ENCODE results near the gene WWC2.
"Not testable (repeated sequence)": the region's sequence is repeated elsewhere in the genome, so short reads cannot be mapped to it uniquely, and the experiment has no call there.

WWC2 gene

DNA sequence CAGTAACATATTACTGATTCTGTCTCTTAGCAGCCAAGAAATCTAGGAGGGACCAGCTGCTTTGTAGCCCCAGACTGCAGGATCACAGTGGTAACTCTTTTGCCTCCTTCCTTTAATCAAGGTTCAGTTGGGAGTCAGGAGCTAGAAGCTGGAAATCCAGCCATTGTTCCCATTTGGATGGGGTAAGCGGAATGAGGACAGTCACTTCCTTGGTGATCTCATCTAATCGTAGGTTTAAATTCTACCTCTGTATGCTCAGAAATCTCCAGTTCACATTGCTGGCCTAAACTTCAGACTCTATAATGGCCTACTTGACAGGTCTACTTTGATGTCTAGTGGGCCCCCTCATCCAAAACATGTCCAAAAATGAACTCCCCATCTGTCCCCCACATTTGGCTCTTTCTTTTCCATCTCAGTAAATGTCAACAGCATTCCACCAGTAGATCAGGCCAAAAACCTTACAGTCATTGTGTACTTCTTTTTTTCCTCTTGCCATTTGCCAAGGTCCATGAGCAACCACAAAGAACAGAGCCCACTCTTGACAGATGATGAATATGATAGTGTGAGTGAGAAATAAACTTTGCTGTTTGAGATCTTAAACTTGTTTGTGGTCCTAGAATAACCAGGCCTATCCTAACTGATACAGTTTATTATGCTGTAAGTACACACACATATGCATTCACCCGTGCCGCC, 40.1 kb downstream of the WWC2 start:
- Histone ChIP-seq H3K9me3 (ENCODE audit: low read length) (no peaks in the 10 kb centered on the region), H3K36me3 (ENCODE audit: insufficient read depth, low read length) (no peaks in the 10 kb centered on the region), H3K4me1 (ENCODE audit: insufficient read depth, low read length) (peaks cover 12% of the 10 kb centered on the region), H3K27me3 (ENCODE audit: insufficient read depth, low read length) (no peaks in the 10 kb centered on the region), H2AFZ (ENCODE audit: low read depth, low read length) (no peak overlapping the region), H3K4me3 (ENCODE audit: low read length) (no peak overlapping the region)

DNA sequence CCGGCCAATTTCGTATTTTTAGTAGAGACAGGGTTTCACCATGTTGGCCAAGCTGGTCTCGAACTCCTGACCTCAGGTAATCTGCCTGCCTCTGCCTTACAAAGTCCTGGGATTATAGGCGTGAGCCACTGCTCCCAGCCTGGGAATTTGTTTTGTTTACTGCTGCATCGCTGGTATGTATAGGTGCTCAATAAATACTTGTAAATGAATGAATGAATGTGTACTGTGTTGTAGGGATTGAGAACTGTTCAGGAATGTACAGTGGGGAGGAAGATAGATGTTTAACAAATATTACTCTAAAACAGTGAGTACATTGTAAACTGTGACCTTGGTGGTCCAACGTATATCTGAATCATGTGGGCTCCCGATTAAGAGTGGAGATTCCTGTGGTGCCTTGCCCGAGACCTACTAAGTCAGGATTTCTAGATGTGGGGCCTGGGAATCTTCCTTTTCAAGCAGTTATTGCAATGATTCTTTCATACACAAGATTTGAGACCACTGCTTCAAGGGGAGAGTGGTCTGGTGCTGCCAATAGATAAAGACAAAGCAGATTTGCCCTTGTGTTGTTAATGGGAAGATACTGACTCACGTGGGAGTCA, 41.0 kb downstream of the WWC2 start:
- peaks cover 21% of the 10 kb centered on the region for H3K4me1 ChIP-seq (ENCODE audit: insufficient read depth, low read length)
- no peak overlapping the region for H2AFZ ChIP-seq (ENCODE audit: low read depth, low read length)
- H3K36me3 ChIP-seq (ENCODE audit: insufficient read depth, low read length): no peaks in the 10 kb centered on the region
- no peaks in the 10 kb centered on the region for H3K9me3 ChIP-seq (ENCODE audit: low read length)
- H3K4me3 ChIP-seq (ENCODE audit: low read length): no peak overlapping the region
- no peaks in the 10 kb centered on the region for H3K27me3 ChIP-seq (ENCODE audit: insufficient read depth, low read length)

DNA sequence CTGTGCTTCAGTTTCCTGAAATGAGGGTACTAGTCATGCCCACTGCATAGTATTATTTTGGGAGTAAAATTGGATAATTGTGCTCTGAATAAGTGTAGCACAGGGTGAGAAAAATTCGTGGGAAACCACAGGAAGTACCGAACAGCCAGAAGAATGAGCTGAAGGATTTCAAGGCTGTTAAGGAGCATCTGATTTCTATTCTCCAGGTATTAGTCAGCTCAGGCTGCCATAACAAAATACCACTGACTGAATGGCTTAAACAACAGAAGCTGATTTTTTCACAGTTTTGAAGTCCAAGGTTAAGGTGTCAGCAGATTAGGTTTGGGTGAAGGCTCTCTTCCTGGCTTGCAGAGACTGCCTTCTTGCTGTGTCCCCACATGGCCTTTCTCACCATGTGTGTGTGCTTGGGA, 41.9 kb downstream of the WWC2 start:
- Histone ChIP-seq H3K27me3 (ENCODE audit: insufficient read depth, low read length) (no peaks in the 10 kb centered on the region), H3K36me3 (ENCODE audit: insufficient read depth, low read length) (no peaks in the 10 kb centered on the region), H3K4me3 (ENCODE audit: low read length) (no peak overlapping the region), H2AFZ (ENCODE audit: low read depth, low read length) (no peak overlapping the region), H3K9me3 (ENCODE audit: low read length) (no peaks in the 10 kb centered on the region), H3K4me1 (ENCODE audit: insufficient read depth, low read length) (peaks cover 27% of the 10 kb centered on the region)

DNA sequence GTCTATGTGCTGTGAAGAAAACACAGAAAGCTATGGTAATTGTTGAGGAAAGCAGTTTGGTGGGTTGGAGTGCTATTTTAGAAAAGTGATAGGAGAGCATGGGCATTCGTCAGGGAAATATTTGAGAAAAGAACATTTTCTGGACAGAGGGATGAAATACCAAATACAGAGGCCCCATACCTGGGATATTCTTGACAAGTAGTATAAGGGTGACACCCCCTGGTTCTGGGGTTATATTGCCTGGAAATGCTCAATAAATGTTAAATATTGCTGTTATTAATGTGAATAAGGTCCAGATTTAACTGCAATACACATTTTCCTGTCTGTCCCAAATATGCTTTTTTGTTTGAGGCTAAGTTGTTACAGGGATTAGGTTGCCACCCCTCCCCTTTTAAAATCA, 42.9 kb downstream of the WWC2 start:
- Histone ChIP-seq H3K36me3 (ENCODE audit: insufficient read depth, low read length) (no peaks in the 10 kb centered on the region), H3K9me3 (ENCODE audit: low read length) (no peaks in the 10 kb centered on the region), H3K27me3 (ENCODE audit: insufficient read depth, low read length) (no peaks in the 10 kb centered on the region)

DNA sequence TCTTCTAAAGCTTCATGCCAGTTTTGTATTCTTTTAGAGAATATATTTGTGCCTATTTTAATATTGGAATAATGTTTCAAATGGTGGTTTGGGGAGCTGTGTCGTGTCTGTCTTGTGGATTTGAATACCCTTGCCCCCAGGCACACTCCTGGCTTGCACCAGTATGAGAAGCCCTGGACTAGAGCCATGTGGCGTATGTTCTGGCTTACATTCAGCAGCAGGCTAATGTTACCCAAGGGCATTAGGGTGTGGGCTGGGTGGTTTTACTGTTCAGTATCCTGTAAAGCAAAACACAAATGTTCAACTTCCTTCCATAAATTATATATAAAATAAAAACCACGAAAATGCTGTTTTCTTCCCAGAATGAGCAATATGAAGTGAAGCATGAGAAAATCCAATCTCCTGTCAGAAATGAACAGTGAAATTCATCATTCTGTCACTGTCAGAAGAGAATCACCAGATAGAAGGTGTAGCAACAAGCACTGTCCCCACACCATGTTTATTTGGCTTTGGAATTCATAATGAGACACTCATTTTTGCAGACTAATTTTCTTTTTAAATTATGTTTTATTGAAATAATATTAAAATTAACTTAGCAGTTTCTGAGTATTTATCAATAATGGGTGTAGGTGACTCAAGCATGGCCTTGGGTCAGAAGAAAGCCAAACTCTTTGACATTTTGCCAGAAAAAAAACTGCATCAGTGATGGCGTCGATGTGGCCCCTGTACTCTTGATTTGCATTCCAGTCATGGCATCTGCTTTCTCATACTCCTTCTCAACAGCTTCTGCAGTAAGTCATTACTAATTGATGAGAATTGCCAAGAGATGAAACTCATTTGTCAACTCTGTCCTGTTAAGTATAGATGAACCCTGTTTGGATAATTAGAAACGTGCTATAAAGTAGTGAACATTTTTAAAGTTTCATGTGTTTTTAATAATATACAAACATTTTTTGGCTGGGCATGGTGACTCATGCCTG, 43.8 kb downstream of the WWC2 start:
- Histone ChIP-seq H3K9me3 (ENCODE audit: low read length) (no peaks in the 10 kb centered on the region), H3K4me1 (ENCODE audit: insufficient read depth, low read length) (peaks cover 30% of the 10 kb centered on the region), H3K27me3 (ENCODE audit: insufficient read depth, low read length) (no peaks in the 10 kb centered on the region), H3K4me3 (ENCODE audit: low read length) (no peak overlapping the region), H3K36me3 (ENCODE audit: insufficient read depth, low read length) (no peaks in the 10 kb centered on the region), H2AFZ (ENCODE audit: low read depth, low read length) (no peak overlapping the region)

More for the DNA sequence above, 42.9 kb downstream of the WWC2 start:
- no peak overlapping the region for H3K4me3 ChIP-seq (ENCODE audit: low read length)
- no peak overlapping the region for H2AFZ ChIP-seq (ENCODE audit: low read depth, low read length)
- H3K4me1 ChIP-seq (ENCODE audit: insufficient read depth, low read length): peaks cover 27% of the 10 kb centered on the region

DNA sequence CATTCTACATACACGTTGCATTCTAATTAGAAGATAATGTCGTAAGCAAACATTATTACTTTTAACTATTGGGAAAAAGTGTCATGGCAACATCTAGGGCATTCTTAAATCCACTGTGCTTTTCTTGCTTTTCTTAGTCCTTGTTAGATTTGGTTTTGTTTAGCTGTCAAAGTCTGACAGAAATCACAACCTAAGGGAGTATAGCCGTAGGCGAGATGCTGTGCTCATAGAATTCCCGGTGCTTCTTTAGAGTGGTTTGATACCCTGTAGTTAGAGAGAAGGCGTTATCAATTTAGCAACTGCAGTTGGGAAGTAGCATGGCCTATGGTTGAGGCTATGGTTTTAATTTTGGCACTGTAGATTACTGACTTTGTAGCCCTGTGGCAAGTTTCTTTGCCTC, 45.7 kb downstream of the WWC2 start:
- H3K36me3 ChIP-seq (ENCODE audit: insufficient read depth, low read length): no peaks in the 10 kb centered on the region
- no peaks in the 10 kb centered on the region for H3K27me3 ChIP-seq (ENCODE audit: insufficient read depth, low read length)
- no peaks in the 10 kb centered on the region for H3K9me3 ChIP-seq (ENCODE audit: low read length)
- H2AFZ ChIP-seq (ENCODE audit: low read depth, low read length): no peak overlapping the region
- no peak overlapping the region for H3K4me3 ChIP-seq (ENCODE audit: low read length)
- H3K4me1 ChIP-seq (ENCODE audit: insufficient read depth, low read length): peaks cover 30% of the 10 kb centered on the region

DNA sequence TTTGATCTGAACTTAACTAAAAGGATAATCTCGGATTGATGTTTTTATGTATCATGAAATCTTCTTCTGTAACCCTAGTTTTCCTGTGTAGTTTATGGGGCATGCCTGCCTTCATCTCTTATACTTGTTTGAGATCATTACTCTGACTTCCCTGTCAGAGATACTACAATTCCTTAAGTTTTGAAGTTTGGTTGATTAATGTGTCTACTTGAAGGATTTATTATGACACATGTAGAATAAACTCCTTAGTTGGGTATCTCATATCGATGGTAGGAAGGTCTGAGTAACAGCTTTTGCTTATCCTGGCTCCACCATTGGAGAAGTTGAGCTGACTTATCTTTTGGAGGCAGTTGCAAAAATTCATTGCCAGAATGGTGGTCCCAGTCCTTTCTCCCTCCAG, 46.7 kb downstream of the WWC2 start:
- Histone ChIP-seq H3K36me3 (ENCODE audit: insufficient read depth, low read length) (no peaks in the 10 kb centered on the region), H3K27me3 (ENCODE audit: insufficient read depth, low read length) (no peaks in the 10 kb centered on the region), H3K4me3 (ENCODE audit: low read length) (no peak overlapping the region), H2AFZ (ENCODE audit: low read depth, low read length) (no peak overlapping the region), H3K9me3 (ENCODE audit: low read length) (no peaks in the 10 kb centered on the region), H3K4me1 (ENCODE audit: insufficient read depth, low read length) (peaks cover 30% of the 10 kb centered on the region)

DNA sequence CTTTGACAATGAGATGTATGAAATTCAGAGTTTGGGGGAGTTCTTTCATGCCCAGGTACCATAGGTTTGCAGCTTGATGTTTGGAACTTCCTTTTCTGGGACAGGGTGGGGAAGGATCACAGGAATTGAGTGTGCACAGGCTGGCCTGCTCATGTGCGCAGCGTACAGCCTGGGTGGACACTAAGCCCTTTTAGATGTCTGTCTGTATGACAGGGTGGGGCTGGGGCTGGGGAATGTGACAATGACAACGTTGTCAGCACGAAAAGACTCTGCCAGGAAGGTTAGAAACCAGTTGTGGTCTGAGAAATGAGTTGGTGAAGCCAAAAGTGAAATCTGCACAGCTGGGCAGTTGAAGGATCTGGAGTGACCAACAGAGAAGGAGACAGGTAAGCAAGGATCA, 47.4 kb downstream of the WWC2 start:
- Histone ChIP-seq H2AFZ (ENCODE audit: low read depth, low read length) (no peak overlapping the region), H3K4me1 (ENCODE audit: insufficient read depth, low read length) (peaks cover 30% of the 10 kb centered on the region), H3K27me3 (ENCODE audit: insufficient read depth, low read length) (no peaks in the 10 kb centered on the region), H3K9me3 (ENCODE audit: low read length) (no peaks in the 10 kb centered on the region), H3K4me3 (ENCODE audit: low read length) (no peak overlapping the region), H3K36me3 (ENCODE audit: insufficient read depth, low read length) (no peaks in the 10 kb centered on the region)

DNA sequence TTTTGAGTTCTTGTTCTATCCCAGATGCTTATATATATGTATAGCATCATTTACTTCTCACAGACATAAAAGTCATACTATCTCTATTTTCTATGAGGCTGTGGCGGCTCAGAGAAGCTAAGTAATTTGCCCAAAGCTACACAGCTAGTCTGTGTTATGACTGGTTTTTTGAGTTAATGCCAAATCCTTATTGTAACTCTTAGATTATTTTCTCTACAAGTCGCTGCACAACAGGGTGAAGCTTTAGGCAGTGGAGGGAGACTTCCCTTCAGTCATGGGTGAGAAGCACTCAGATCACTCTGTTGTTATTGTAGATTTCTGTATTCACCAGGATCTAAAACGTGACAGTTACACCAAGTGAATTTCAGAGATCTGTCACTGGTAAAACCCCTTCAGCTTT, 48.1 kb downstream of the WWC2 start:
- Histone ChIP-seq H3K27me3 (ENCODE audit: insufficient read depth, low read length) (no peaks in the 10 kb centered on the region), H3K9me3 (ENCODE audit: low read length) (no peaks in the 10 kb centered on the region), H3K4me3 (ENCODE audit: low read length) (no peak overlapping the region), H3K4me1 (ENCODE audit: insufficient read depth, low read length) (peaks cover 30% of the 10 kb centered on the region), H2AFZ (ENCODE audit: low read depth, low read length) (no peak overlapping the region), H3K36me3 (ENCODE audit: insufficient read depth, low read length) (no peaks in the 10 kb centered on the region)

DNA sequence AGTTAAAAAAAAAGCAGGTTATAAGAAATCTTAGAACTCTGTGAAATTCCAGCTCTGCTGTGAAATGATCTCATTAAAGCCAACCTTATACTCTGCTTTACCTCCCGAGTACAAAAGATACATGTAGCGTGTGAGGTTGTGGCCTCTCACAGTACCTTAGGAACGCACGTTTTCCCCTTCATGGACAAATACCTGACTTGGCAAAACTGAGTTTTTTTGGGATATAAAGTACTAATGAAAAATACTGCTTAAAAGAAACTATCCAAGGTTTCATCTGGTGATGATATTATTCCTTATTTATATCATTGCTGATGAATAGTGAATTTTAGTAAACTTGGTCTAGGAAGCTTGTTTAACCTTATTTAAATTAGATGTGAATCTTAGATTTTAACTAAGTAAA, 48.9 kb downstream of the WWC2 start:
- Histone ChIP-seq H3K27me3 (ENCODE audit: insufficient read depth, low read length) (no peaks in the 10 kb centered on the region), H3K36me3 (ENCODE audit: insufficient read depth, low read length) (no peaks in the 10 kb centered on the region), H3K4me1 (ENCODE audit: insufficient read depth, low read length) (peaks cover 24% of the 10 kb centered on the region), H3K4me3 (ENCODE audit: low read length) (no peak overlapping the region), H3K9me3 (ENCODE audit: low read length) (no peaks in the 10 kb centered on the region), H2AFZ (ENCODE audit: low read depth, low read length) (no peak overlapping the region)

DNA sequence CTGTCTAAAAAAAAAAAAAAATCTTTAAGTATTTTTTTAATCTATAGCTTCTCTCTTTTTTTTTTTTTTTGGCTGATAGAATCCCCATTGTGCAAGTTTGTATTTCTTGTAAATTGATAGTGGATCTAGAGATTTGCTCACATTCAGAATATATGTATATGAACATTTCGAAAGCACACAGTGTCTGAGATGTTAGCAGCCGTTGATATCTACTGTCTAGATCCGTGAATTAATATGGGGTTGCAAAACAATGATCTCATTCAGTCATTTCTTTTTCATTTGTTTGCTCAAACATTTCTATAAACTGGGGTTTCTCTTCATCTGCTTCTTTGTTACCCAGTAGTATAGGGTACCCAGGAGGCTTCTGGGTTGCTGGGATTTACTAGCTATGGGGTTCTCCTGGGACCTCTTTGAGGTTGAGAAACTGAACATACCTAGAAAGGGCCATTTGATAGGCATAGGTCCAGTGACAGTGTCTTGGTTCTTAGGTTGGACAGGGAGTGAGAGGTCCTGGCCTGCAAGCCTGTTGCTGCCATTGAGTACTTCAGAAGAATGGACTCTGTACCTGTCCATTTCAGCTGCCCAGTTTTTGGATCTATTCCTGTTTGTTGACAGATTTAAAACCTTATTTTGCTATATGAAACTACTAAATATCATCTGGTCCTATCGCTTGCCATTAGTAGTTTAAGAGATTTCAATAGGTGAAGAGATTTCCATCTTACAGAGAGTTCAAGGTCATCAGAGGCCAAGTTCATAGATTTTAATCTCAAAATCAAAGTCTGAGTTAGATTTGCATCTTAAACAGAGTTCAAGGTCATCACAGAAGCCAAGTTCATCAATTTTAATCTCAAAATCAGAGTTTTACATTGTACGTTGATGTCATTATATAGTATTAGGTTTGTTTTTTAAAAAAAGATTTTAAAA, 50.8 kb downstream of the WWC2 start:
- no peak overlapping the region for H3K4me3 ChIP-seq (ENCODE audit: low read length)
- H3K27me3 ChIP-seq (ENCODE audit: insufficient read depth, low read length): no peaks in the 10 kb centered on the region
- peaks cover 17% of the 10 kb centered on the region for H3K4me1 ChIP-seq (ENCODE audit: insufficient read depth, low read length)
- H2AFZ ChIP-seq (ENCODE audit: low read depth, low read length): no peak overlapping the region
- no peaks in the 10 kb centered on the region for H3K9me3 ChIP-seq (ENCODE audit: low read length)
- no peaks in the 10 kb centered on the region for H3K36me3 ChIP-seq (ENCODE audit: insufficient read depth, low read length)

DNA sequence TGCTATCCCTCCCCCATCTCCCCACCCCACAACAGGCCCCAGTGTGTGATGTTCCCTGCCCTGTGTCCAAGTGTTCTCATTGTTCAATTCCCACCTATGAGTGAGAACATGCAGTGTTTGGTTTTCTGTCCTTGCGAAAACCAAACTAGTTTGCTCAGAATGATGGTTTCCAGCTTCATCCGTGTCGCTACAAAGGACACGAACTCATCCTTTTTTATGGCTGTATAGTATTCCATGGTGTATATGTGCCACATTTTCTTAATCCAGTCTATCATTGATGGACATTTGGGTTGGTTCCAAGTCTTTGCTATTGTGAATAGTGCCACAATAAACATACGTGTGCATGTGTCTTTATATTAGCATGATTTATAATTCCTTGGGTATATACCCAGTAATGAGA, 51.6 kb downstream of the WWC2 start:
- H3K27me3 ChIP-seq (ENCODE audit: insufficient read depth, low read length); H2AFZ ChIP-seq (ENCODE audit: low read depth, low read length); H3K36me3 ChIP-seq (ENCODE audit: insufficient read depth, low read length); H3K9me3 ChIP-seq (ENCODE audit: low read length); H3K4me3 ChIP-seq (ENCODE audit: low read length): not testable (repeated sequence)
- peaks cover 15% of the 10 kb centered on the region for H3K4me1 ChIP-seq (ENCODE audit: insufficient read depth, low read length)
